Upper lobe of right lung (tissue), 1 donor: Measurements from ENCODE around the gene PTPN3. TPM values are rescaled to one million over a fixed set of nuclear protein-coding genes. Genes with fewer than 3 reads are reported as not detected.
A peak's percentile ranks its signal among the peaks of the same experiment; 100 is the strongest.
"Not testable (repeated sequence)": the region's sequence is repeated elsewhere in the genome, so short reads cannot be mapped to it uniquely, and the experiment has no call there.

Experiments used
- ATAC-seq: fragments of 200-7000 bp; cut with Tn5 transposase; one replicate; pipeline ENCODE4 v1.9.1; 2020; ENCODE audit warnings: mild to moderate bottlenecking, moderate library complexity
- DNase-seq: peaks from one replicate; pipeline ENCODE4 v3.0.0-alpha.2; 2020
- H3K27ac ChIP-seq: fragments of 200-600 bp; one replicate; pipeline ENCODE4 v1.8.0; 2022
- H3K27me3 ChIP-seq: fragments of 200-600 bp; one replicate; pipeline ENCODE4 v1.8.0; 2022; ENCODE audit warnings: mild to moderate bottlenecking
- H3K36me3 ChIP-seq: fragments of 200-600 bp; one replicate; pipeline ENCODE4 v1.8.0; 2022
- H3K4me1 ChIP-seq: fragments of 200-600 bp; one replicate; pipeline ENCODE4 v1.8.0; 2022
- H3K4me3 ChIP-seq: fragments of 200-600 bp; one replicate; pipeline ENCODE4 v1.8.0; 2022; ENCODE audit warnings: mild to moderate bottlenecking
- H3K9me3 ChIP-seq: fragments of 200-600 bp; one replicate; pipeline ENCODE4 v1.8.0; 2022
- intact Hi-C: fragments of 100-400 bp; cut with DNase I; formaldehyde crosslinking; loops from one replicate; pipeline ENCODE4 v1.11.0; 2022
- total RNA-seq: library from RNA; stranded (reverse); fragmentation: NEBNext Ultra II Directional; extraction: Animal tissue kit (Norgen Biotek cat#: 25700); gene quantifications from one replicate; pipeline ENCODE4 v1.2.1, GENCODE V29; 2021
- TF ChIP-seq, protein P1 (sequence below): fragments of 200-600 bp; IDR thresholded peaks from one replicate; pipeline ENCODE4 v1.8.0; 2022; ENCODE audit warnings: antibody characterized with exemption
- donor health status: DM: no; HTN: yes; CAD: no; lungs with severe emphysema.

PTPN3 gene
- total RNA-seq, 1 donor from 2014 or later, result 17.1 TPM

DNA sequence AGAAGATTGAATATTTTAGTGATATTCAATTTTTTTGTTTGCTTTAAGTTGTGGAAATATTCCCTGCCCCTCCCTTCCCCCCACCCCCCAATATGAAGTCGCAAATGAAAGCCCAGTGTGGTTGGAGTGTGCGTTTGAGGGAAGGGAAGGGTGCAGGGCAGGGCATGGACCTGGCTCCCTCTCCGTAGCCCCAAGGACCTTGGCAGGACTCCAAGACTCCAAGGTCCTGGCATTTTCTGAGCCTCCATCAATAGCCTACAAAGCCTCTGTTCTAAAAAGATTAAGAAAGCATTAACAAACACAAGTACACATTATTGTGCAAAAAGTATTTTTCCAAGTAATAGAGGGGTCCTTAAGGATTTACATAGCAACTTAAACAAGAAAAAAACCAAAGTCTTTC lies 38.8 kb upstream of the PTPN3 start:
- Histone ChIP-seq H3K27ac (no peak overlapping the region), H3K27me3 (no peaks in the 10 kb centered on the region), H3K4me3 (no peak overlapping the region), H3K4me1 (no peaks in the 10 kb centered on the region), H3K9me3 (no peaks in the 10 kb centered on the region), H3K36me3 (no peaks in the 10 kb centered on the region)
- intact Hi-C loops, result no loop called here
- DNase-seq (no peak), ATAC-seq (no peak)
- TF ChIP-seq, protein P1, sequence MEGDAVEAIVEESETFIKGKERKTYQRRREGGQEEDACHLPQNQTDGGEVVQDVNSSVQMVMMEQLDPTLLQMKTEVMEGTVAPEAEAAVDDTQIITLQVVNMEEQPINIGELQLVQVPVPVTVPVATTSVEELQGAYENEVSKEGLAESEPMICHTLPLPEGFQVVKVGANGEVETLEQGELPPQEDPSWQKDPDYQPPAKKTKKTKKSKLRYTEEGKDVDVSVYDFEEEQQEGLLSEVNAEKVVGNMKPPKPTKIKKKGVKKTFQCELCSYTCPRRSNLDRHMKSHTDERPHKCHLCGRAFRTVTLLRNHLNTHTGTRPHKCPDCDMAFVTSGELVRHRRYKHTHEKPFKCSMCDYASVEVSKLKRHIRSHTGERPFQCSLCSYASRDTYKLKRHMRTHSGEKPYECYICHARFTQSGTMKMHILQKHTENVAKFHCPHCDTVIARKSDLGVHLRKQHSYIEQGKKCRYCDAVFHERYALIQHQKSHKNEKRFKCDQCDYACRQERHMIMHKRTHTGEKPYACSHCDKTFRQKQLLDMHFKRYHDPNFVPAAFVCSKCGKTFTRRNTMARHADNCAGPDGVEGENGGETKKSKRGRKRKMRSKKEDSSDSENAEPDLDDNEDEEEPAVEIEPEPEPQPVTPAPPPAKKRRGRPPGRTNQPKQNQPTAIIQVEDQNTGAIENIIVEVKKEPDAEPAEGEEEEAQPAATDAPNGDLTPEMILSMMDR, result no peak

DNA sequence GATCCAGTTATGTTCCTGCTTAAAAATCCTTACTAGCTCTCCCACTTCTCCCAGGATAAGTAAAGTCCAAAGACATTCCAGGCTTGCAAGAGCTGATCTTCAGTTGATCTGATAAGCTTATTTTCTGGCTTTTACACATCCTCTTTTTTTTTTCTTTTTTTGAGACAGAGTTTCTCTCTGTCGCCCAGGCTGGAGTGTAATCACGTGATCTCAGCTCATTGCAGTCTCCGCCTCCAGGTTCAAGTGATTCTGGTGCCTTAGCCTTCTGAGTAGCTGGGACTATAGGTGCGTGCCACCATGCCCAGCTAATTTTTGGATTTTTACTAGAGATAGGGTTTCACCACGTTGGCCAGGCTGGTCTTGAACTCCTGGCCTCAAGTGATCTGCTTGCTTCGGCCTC lies 37.3 kb upstream of the PTPN3 start:
- intact Hi-C loops, result no loop called here
- H3K9me3 ChIP-seq, result no peaks in the 10 kb centered on the region

DNA sequence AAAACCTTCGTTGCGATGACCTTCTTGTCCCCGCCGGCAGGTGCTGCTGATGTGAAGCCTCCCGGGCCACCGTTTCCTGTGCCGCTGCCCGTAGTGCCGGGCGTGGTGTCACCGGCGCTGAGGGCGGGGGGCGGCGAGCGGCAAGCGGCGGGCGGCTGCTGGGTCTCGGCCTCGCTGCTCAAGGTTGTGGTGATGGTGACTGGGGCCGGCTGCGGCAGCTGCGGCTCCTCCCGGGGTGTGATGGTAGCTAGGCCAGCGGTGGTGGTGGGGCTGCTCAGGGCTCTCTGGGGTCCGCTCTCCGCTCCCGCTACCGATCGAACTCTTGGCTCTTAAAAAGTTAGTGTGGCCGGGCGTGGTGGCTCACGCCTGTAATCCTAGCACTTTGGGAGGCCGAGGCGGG lies 36.0 kb upstream of the PTPN3 start:
- DNase-seq (no peak), ATAC-seq (no peak)
- TF ChIP-seq, protein P1, result no peak
- no peaks in the 10 kb centered on the region for H3K27me3 ChIP-seq
- no peak overlapping the region for H3K27ac ChIP-seq
- H3K36me3 ChIP-seq, result no peaks in the 10 kb centered on the region
- no peak overlapping the region for H3K4me3 ChIP-seq
- no peaks in the 10 kb centered on the region for H3K4me1 ChIP-seq
- H3K9me3 ChIP-seq, result no peaks in the 10 kb centered on the region
- intact Hi-C loops, result no loop called here

More for the DNA sequence above, 37.3 kb upstream of the PTPN3 start:
- Histone ChIP-seq H3K27ac (no peak overlapping the region), H3K27me3 (no peaks in the 10 kb centered on the region), H3K36me3 (no peaks in the 10 kb centered on the region), H3K4me3 (no peak overlapping the region), H3K4me1 (no peaks in the 10 kb centered on the region)
- DNase-seq (no peak), ATAC-seq (no peak)
- TF ChIP-seq, protein P1, result no peak

DNA sequence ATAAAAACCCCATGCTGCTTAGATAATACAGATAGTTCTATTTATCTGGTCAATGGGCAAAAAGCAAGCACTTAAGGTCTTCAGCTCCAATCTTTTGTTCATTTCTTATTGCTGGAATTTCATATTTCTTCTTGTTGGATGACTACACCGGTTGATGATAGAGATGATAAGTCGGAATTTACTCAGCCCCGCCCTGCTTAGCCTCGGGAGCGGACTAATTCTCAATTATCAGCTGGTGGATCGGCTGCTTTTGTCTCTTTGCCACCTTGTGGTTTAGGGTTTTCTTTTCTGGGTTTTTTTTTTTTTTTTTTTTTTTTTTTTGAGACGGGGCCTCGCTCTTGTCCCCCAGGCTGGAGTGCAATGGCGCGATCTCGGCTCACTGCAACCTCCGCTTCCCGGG lies 34.5 kb upstream of the PTPN3 start:
- H3K27ac ChIP-seq, ATAC-seq, H3K36me3 ChIP-seq, H3K4me1 ChIP-seq, H3K27me3 ChIP-seq, H3K4me3 ChIP-seq, H3K9me3 ChIP-seq, DNase-seq, intact Hi-C loops: not testable (repeated sequence)

DNA sequence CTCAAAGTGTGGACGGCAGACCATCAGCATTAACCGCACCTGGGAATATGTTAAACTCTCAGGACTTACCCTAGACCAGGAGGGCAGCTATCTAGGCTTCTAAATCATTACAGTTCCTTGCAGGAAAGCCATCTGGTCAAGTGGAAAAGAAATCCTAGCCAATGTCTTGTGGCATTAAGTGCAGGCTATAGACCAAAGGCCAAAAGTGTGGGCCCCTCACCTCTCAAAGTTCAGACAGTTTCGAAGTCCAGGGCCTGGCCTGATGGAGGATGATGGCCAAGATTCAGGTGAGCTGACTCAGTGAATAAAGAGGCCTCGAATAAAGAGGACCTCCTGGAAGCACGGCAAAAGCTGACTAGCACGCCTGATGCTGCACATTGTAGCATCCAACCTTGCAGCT lies 24.0 kb upstream of the PTPN3 start:
- TF ChIP-seq, protein P1, result no peak
- H3K27me3 ChIP-seq, result no peaks in the 10 kb centered on the region
- no peaks in the 10 kb centered on the region for H3K4me1 ChIP-seq
- H3K36me3 ChIP-seq, result no peaks in the 10 kb centered on the region
- intact Hi-C loops, result no loop called here
- H3K4me3 ChIP-seq, result no peak overlapping the region
- ATAC-seq (no peak), DNase-seq (no peak)
- no peak overlapping the region for H3K27ac ChIP-seq
- H3K9me3 ChIP-seq, result no peaks in the 10 kb centered on the region

DNA sequence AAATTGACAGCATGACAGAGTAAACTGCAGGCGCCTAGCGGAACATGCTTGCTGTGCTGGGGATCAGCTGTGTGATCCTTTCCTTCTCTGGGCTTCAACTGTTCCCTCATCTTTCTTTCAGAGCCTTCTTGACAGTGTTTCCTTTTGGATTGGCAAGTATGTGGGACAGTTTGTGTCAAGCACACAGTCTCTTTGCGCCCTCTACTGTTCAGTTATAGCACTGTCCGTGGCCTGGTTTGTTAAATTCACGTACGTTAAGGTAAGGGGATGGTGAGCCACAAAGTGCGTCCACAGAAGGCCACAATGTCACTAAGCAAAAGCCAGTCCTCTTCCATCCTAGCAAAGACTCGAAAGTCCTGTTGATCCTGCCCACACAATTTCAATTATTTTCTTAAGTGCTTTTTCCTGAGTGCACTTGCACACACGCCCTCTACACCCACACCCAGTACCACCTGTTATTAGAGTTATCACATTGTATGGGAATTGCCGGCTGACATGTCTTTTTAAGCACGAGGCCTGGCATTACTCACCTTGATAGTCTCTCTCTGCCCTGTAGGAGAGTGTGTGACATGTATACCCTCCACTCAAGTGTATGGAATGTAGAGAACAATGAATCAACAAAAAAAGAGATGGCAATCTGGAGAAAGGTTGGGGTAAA lies 22.5 kb upstream of the PTPN3 start:
- Histone ChIP-seq H3K9me3 (no peaks in the 10 kb centered on the region), H3K27me3 (no peaks in the 10 kb centered on the region), H3K4me3 (no peak overlapping the region), H3K36me3 (no peaks in the 10 kb centered on the region), H3K27ac (no peak overlapping the region), H3K4me1 (no peaks in the 10 kb centered on the region)
- intact Hi-C loops, result no loop called here
- TF ChIP-seq, protein P1, result peak; percentile 85
- DNase-seq (no peak), ATAC-seq (peak; percentile 92)
